ENCODE data around the gene SPOCK2. TPM values are rescaled to one million over a fixed set of nuclear protein-coding genes. Genes with fewer than 3 reads are reported as not detected.

The SPOCK2 gene
- total and polyA plus RNA-seq, 10 of the 15 experiments (the other 5 are each of a cell fraction or from before 2014, with no cell fraction given), result 0.02 to 1.5 (median 0.58) TPM

GRCh38 chr10:72098836-72099599 lies 10.7 kb upstream of the SPOCK2 start (continued):
- no peak for TF ChIP-seq ZBTB11 (CRISPR knock-in tag; IDR thresholded peaks at IDR 0.05)
- no peak for TF ChIP-seq SUZ12 (IDR thresholded peaks at IDR 0.05; ENCODE audit: unreplicated experiment)
- no peak for TF ChIP-seq CUX1 (IDR thresholded peaks at IDR 0.05; ENCODE audit: insufficient replicate concordance, low read depth, low read length)
- TF ChIP-seq USF1 (IDR thresholded peaks at IDR 0.05; ENCODE audit: borderline replicate concordance, extremely low read length, insufficient read depth, low read depth, low read length), result no peak
- no peak for TF ChIP-seq BCLAF1 (IDR thresholded peaks at IDR 0.05)
- no peak for TF ChIP-seq ZNF687 (IDR thresholded peaks at IDR 0.05)
- TF ChIP-seq DPF2 (IDR thresholded peaks at IDR 0.05), result no peak
- TF ChIP-seq POU2F2 (IDR thresholded peaks at IDR 0.05; ENCODE audit: borderline replicate concordance, low read depth, low read length), result no peak

Measured in GM12878 (cell line).